Activated CD8-positive, alpha-beta T cell treated with anti-CD3 and anti-CD28 coated beads, Interleukin-2, amount 10 ng/mL, durations not matched to agents 7 days and 5 days (primary cell): ENCODE measurements around the gene PRKCD. TPM values are rescaled to one million over a fixed set of nuclear protein-coding genes. Genes with fewer than 3 reads are reported as not detected.

Experiments used
- total RNA-seq, 2 experiments: library from RNA; stranded (reverse); gene quantifications; one replicate each; pipeline ENCODE4 v1.2.3, GENCODE V29; 2021

The PRKCD gene
- total RNA-seq, 2 experiments from 2014 or later: 19.5 to 20.5 TPM

Other genes with a start within 250 kb of the PRKCD start
- gene SFMBT1, start 115.1 kb upstream of the PRKCD start, total RNA-seq: 10 to 100 TPM; 31.1 to 33.3 TPM
- gene RFT1, start 30.8 kb upstream of the PRKCD start, total RNA-seq: 10 to 100 TPM; 31.7 to 32.3 TPM
- 100 to 1,000 TPM; 315 to 323 TPM for gene TKT, start 94.8 kb downstream of the PRKCD start, total RNA-seq
- gene DCP1A, start 186.3 kb downstream of the PRKCD start, total RNA-seq: 10 to 100 TPM; 27.2 to 28.3 TPM